Spleen (tissue), 7 donors: ENCODE results near the gene GRIK3.

Experiments
- POLR2A ChIP-seq, 3 donors: fragments of 450-650 bp; IDR thresholded peaks; one replicate each; pipeline ENCODE4 v1.5.1; 2017; ENCODE audit warnings: antibody characterized with exemption in 3 of 3, mild to moderate bottlenecking in 1 of 3
- TF ChIP-seq, protein P1 (sequence below), 11 experiments: fragments of 200-600 bp in 7 of 11; fragments of 450-650 bp in 4 of 11; sonication (generic) in 4 of 11; IDR thresholded peaks in 8 of 11; conservative IDR thresholded peaks in 3 of 11; 1 replicate in 7 of 11; 2 replicates in 4 of 11; pipeline versions ENCODE4 v1.4.0 to v1.8.0; 2016 to 2021; ENCODE audit warnings: antibody characterized with exemption in 11 of 11, inconsistent platforms in 4 of 11, mild to moderate bottlenecking in 1 of 11
- donor health status: DM: no; HTN: no; CAD: no; lungs with moderate emphysema.
- donor health status: DM: no; HTN: no; CAD: no.
- donor health status: DM: no; HTN: no; CAD: no.

- TF ChIP-seq, protein P1, sequence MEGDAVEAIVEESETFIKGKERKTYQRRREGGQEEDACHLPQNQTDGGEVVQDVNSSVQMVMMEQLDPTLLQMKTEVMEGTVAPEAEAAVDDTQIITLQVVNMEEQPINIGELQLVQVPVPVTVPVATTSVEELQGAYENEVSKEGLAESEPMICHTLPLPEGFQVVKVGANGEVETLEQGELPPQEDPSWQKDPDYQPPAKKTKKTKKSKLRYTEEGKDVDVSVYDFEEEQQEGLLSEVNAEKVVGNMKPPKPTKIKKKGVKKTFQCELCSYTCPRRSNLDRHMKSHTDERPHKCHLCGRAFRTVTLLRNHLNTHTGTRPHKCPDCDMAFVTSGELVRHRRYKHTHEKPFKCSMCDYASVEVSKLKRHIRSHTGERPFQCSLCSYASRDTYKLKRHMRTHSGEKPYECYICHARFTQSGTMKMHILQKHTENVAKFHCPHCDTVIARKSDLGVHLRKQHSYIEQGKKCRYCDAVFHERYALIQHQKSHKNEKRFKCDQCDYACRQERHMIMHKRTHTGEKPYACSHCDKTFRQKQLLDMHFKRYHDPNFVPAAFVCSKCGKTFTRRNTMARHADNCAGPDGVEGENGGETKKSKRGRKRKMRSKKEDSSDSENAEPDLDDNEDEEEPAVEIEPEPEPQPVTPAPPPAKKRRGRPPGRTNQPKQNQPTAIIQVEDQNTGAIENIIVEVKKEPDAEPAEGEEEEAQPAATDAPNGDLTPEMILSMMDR (IDR thresholded peaks at IDR 0.05 in 8 of 11, conservative IDR thresholded peaks at IDR 0.05 in 3 of 11): no peak
- no peak for TF ChIP-seq POLR2A (IDR thresholded peaks at IDR 0.05)
Observed at GRCh38 chr1:36973056-36973455, 61.3 kb downstream of the GRIK3 start.
